Measurements from ENCODE around the gene APBB2. TPM values are rescaled to one million over a fixed set of nuclear protein-coding genes. Genes with fewer than 3 reads are reported as not detected.
A peak's percentile ranks its signal among the peaks of the same experiment; 100 is the strongest.

APBB2 gene
- total RNA-seq, 1 experiment from 2014 or later, result 49.0 TPM

- TF ChIP-seq ZBTB43 (CRISPR knock-in tag; IDR thresholded peaks at IDR 0.05) (no peak), SP1 (CRISPR knock-in tag; conservative IDR thresholded peaks at IDR 0.05) (peak; percentile 45; the same call in 1 of the 2 replicates), TEAD1 (CRISPR knock-in tag; IDR thresholded peaks at IDR 0.05) (0 out of 2 replicates have a peak, but pooled peaks have one; percentile 44), FOXK1 (CRISPR knock-in tag; IDR thresholded peaks at IDR 0.05) (no peak; the same call in 1 of the 2 replicates), ZMAT4 (CRISPR knock-in tag; IDR thresholded peaks at IDR 0.05) (no peak), PREB (CRISPR knock-in tag; IDR thresholded peaks at IDR 0.05; ENCODE audit: borderline replicate concordance) (no peak), ZNF219 (CRISPR knock-in tag; IDR thresholded peaks at IDR 0.05; ENCODE audit: borderline replicate concordance) (no peak), ZNF396 (CRISPR knock-in tag; IDR thresholded peaks at IDR 0.05; ENCODE audit: borderline replicate concordance) (no peak), ZNF317 (CRISPR knock-in tag; IDR thresholded peaks at IDR 0.05; ENCODE audit: borderline replicate concordance, low read depth) (no peak), SMAD4 (CRISPR knock-in tag; IDR thresholded peaks at IDR 0.05) (no peak), ELF4 (CRISPR knock-in tag; IDR thresholded peaks at IDR 0.05; ENCODE audit: low read depth) (no peak), MAX (CRISPR knock-in tag; IDR thresholded peaks at IDR 0.05) (peak; percentile 61), ATF2 (CRISPR knock-in tag; IDR thresholded peaks at IDR 0.05; ENCODE audit: borderline replicate concordance, low read depth) (no peak), FOXP1 (CRISPR knock-in tag; IDR thresholded peaks at IDR 0.05; ENCODE audit: borderline replicate concordance) (peak; percentile 66; the same call in 1 of the 2 replicates), NFE2L1 (CRISPR knock-in tag; IDR thresholded peaks at IDR 0.05) (no peak), CREM (CRISPR knock-in tag; IDR thresholded peaks at IDR 0.05) (no peak), TEAD4 (CRISPR knock-in tag; IDR thresholded peaks at IDR 0.05) (no peak), ZNF671 (CRISPR knock-in tag; IDR thresholded peaks at IDR 0.05) (no peak), JUN (CRISPR knock-in tag; IDR thresholded peaks at IDR 0.05) (no peak), GRHL2 (CRISPR knock-in tag; IDR thresholded peaks at IDR 0.05; ENCODE audit: insufficient replicate concordance, severe bottlenecking) (no peak), NR3C1 (CRISPR knock-in tag; conservative IDR thresholded peaks at IDR 0.05; ENCODE audit: low read depth) (no peak), GABPB1 (CRISPR knock-in tag; IDR thresholded peaks at IDR 0.05) (peak; percentile 99), JAZF1 (CRISPR knock-in tag; IDR thresholded peaks at IDR 0.05) (no peak), E2F1 (CRISPR knock-in tag; IDR thresholded peaks at IDR 0.05) (no peak), ARID4B (CRISPR knock-in tag; IDR thresholded peaks at IDR 0.05; ENCODE audit: borderline replicate concordance) (no peak), MXD4 (CRISPR knock-in tag; IDR thresholded peaks at IDR 0.05; ENCODE audit: borderline replicate concordance) (no peak)
Measured at GRCh38 chr4:41216294-41217019, 2.1 kb upstream of the APBB2 start (continued).
